Testis (tissue), 3 donors: Measurements from ENCODE around the gene ULK4. TPM values are rescaled to one million over a fixed set of nuclear protein-coding genes. Genes with fewer than 3 reads are reported as not detected.

ENCODE experiments used
- DNase-seq: peaks from one replicate; pipeline ENCODE4 v3.0.0-alpha.2; 2019
- H3K27ac ChIP-seq, 2 donors: fragments of 200-600 bp; sonication (generic); one replicate each; pipeline ENCODE4 v1.5.1; 2019
- H3K27me3 ChIP-seq: fragments of 200-600 bp; sonication (generic); one replicate; pipeline ENCODE4 v1.5.1; 2019
- H3K36me3 ChIP-seq: fragments of 200-600 bp; sonication (generic); one replicate; pipeline ENCODE4 v1.5.1; 2017; ENCODE audit warnings: low read depth; ENCODE audit errors: missing control alignments
- H3K4me1 ChIP-seq: fragments of 200-600 bp; sonication (generic); one replicate; pipeline ENCODE4 v1.5.1; 2019
- H3K4me3 ChIP-seq, 2 donors: fragments of 200-600 bp; sonication (generic); one replicate each; pipeline ENCODE4 v1.5.1; 2017 to 2019
- H3K9me3 ChIP-seq: fragments of 200-600 bp; sonication (generic); one replicate; pipeline ENCODE4 v1.5.1; 2017
- POLR2A ChIP-seq: fragments of 450-650 bp; IDR thresholded peaks from one replicate; pipeline ENCODE4 v1.6.1; 2017; ENCODE audit warnings: antibody characterized with exemption, mild to moderate bottlenecking, moderate library complexity
- WGBS, 2 donors: methylation state at CpG; one replicate each; pipeline ENCODE4 v1.1.5; 2018; 5-methylcytosine and 5-hydroxymethylcytosine counted together
- intact Hi-C: fragments of 100-400 bp; cut with DNase I; formaldehyde crosslinking; loops from one replicate; pipeline ENCODE4 v1.15.1; 2023; ENCODE audit warnings: low total_unique reads
- polyA plus RNA-seq: library from polyadenylated mRNA; stranded (reverse); fragments of 350-450 nt; fragmentation: Illumina TruSeq; extraction: RNeasy Lipid Tissue Mini Kit (QIAGEN cat#74804); gene quantifications from one replicate; pipeline ENCODE4 v1.2.3, GENCODE V29; 2014; ENCODE audit warnings: low read depth, low replicate concordance; ENCODE audit not compliant: insufficient read depth
- total RNA-seq, 2 donors: library from RNA; depleted of rRNA; stranded (reverse); fragments of >200 nt; gene quantifications; one replicate each; pipeline ENCODE4 v1.2.3, GENCODE V29; 2016
- TF ChIP-seq, protein P1 (sequence below), 3 experiments: fragments of 450-650 bp in 2 of 3; fragments of 200-600 bp in 1 of 3; sonication (generic) in 1 of 3; IDR thresholded peaks; one replicate each; pipeline ENCODE4 v1.5.1; 2016 to 2019; ENCODE audit warnings: antibody characterized with exemption in 3 of 3, mild to moderate bottlenecking in 2 of 3, moderate library complexity in 1 of 3

The ULK4 gene
- total and polyA plus RNA-seq, 3 donors from 2014 or later = 45.7 to 91.6 (median 47.4) TPM

- DNase-seq = no peak
- no peak overlapping the region for H3K27ac ChIP-seq
- no peak overlapping the region for H3K4me3 ChIP-seq
- H3K36me3 ChIP-seq = no peaks in the 10 kb centered on the region
- intact Hi-C loops = no loop called here
- H3K4me1 ChIP-seq = no peaks in the 10 kb centered on the region
- no peaks in the 10 kb centered on the region for H3K27me3 ChIP-seq
- H3K9me3 ChIP-seq = no peaks in the 10 kb centered on the region
- 79 to 90% methylated on average over 2 of the region's 2 CpGs for WGBS, 2 donors
- no peak for TF ChIP-seq POLR2A
- TF ChIP-seq, protein P1, sequence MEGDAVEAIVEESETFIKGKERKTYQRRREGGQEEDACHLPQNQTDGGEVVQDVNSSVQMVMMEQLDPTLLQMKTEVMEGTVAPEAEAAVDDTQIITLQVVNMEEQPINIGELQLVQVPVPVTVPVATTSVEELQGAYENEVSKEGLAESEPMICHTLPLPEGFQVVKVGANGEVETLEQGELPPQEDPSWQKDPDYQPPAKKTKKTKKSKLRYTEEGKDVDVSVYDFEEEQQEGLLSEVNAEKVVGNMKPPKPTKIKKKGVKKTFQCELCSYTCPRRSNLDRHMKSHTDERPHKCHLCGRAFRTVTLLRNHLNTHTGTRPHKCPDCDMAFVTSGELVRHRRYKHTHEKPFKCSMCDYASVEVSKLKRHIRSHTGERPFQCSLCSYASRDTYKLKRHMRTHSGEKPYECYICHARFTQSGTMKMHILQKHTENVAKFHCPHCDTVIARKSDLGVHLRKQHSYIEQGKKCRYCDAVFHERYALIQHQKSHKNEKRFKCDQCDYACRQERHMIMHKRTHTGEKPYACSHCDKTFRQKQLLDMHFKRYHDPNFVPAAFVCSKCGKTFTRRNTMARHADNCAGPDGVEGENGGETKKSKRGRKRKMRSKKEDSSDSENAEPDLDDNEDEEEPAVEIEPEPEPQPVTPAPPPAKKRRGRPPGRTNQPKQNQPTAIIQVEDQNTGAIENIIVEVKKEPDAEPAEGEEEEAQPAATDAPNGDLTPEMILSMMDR (IDR thresholded peaks at IDR 0.05) = no peak
These were observed 454.4 kb downstream of the ULK4 start for GRCh38 chr3:41507336-41508062.

DNA sequence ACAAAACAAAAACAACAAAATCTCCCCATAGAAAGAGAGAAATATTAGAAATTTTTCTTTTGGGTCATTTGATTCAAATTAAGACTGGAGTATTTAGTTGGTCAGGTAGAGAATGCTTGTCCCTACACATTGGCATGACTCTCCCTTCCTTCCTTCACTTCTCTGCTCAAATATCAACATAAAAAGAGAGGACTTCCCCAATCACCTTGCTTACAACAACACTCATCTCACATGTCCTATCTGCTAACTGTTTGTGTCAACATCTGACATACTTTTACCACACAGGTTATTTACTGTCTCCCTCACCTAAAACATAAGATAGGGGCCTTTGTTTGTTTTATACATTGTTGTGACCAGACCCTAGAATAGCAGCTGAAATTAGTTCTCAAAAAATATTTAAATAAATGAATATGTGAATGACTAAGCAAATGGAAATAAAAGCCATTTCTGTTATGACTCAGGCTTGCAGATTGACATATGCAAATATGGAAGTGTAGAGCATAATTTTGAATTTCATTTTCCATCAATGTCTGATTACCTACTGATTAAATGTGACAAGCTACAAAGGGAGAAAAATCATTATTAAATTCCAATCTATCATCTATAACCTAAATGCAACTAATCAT, 457.8 kb downstream of the ULK4 start:
- no peaks in the 10 kb centered on the region for H3K27me3 ChIP-seq
- intact Hi-C loops = no loop called here
- H3K4me1 ChIP-seq = no peaks in the 10 kb centered on the region
- H3K9me3 ChIP-seq = no peaks in the 10 kb centered on the region
- no peaks in the 10 kb centered on the region for H3K36me3 ChIP-seq
- TF ChIP-seq POLR2A = no peak
- TF ChIP-seq, protein P1 (IDR thresholded peaks at IDR 0.05) = no peak
- H3K27ac ChIP-seq = no peak overlapping the region
- H3K4me3 ChIP-seq = no peak overlapping the region
- no peak for DNase-seq

- H3K9me3 ChIP-seq = no peaks in the 10 kb centered on the region
- DNase-seq = no peak
- no peaks in the 10 kb centered on the region for H3K4me1 ChIP-seq
- intact Hi-C loops = no loop called here
- no peak overlapping the region for H3K4me3 ChIP-seq
- TF ChIP-seq, protein P1 (IDR thresholded peaks at IDR 0.05) = no peak
- no peak for TF ChIP-seq POLR2A
- no peaks in the 10 kb centered on the region for H3K36me3 ChIP-seq
- H3K27me3 ChIP-seq = no peaks in the 10 kb centered on the region
- no peak overlapping the region for H3K27ac ChIP-seq
These were observed 459.4 kb downstream of the ULK4 start for GRCh38 chr3:41502481-41502880.

DNA sequence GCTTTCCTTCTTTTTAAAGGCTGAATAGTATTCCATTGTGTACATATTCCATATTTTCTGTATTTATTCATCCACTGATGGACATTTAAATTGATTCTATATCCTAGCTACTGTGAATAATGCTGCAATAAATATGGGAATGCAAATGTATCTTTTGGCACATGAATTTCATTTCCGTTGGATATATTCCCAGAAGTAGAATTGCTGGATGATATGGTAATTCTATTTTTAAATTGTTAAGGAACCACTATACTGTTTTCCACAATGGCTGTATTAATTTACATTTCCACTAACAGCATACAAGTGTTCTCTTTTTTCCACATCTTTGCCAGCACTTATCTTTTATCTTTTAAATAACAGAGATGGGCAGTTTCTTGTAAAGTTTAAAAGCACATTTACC, 459.9 kb downstream of the ULK4 start:
- H3K9me3 ChIP-seq = no peaks in the 10 kb centered on the region
- DNase-seq = no peak
- intact Hi-C loops = no loop called here
- H3K4me1 ChIP-seq = no peaks in the 10 kb centered on the region
- no peak for TF ChIP-seq POLR2A
- TF ChIP-seq, protein P1 (IDR thresholded peaks at IDR 0.05) = no peak
- H3K4me3 ChIP-seq = no peak overlapping the region
- no peak overlapping the region for H3K27ac ChIP-seq
- no peaks in the 10 kb centered on the region for H3K36me3 ChIP-seq
- no peaks in the 10 kb centered on the region for H3K27me3 ChIP-seq
- WGBS, 2 donors = 47 to 55% methylated on average over 1 of the region's 1 CpG

GRCh38 chr3:41498847-41499246, 463.1 kb downstream of the ULK4 start:
- H3K4me3 ChIP-seq = no peak overlapping the region
- no peak overlapping the region for H3K27ac ChIP-seq
- intact Hi-C loops = no loop called here

More at GRCh38 chr3:41498847-41499246, 463.1 kb downstream of the ULK4 start:
- no peaks in the 10 kb centered on the region for H3K36me3 ChIP-seq
- WGBS, 2 donors = 87 to 90% methylated on average over 2 of the region's 2 CpGs
- H3K9me3 ChIP-seq = no peaks in the 10 kb centered on the region
- H3K4me1 ChIP-seq = no peaks in the 10 kb centered on the region
- no peaks in the 10 kb centered on the region for H3K27me3 ChIP-seq
- DNase-seq = no peak
- TF ChIP-seq, protein P1 (IDR thresholded peaks at IDR 0.05) = no peak
- no peak for TF ChIP-seq POLR2A
